Neural progenitor cell (in vitro differentiated cells): ENCODE data around the gene GABPB2. TPM values are rescaled to one million over a fixed set of nuclear protein-coding genes. Genes with fewer than 3 reads are reported as not detected.

Experiments used
- DNase-seq: peaks from one replicate; pipeline ENCODE4 v3.0.0-alpha.2; 2016; ENCODE audit warnings: low spot score
- H2AFZ ChIP-seq: fragments of 200-600 bp; sonication (generic); replicated peaks from 2 replicates; pipeline ENCODE4 v1.6.1; 2016; ENCODE audit warnings: antibody characterized with exemption
- H3F3A ChIP-seq: fragments of 200-600 bp; sonication (generic); 2 replicates; pipeline ENCODE4 v1.6.1; 2016; ENCODE audit warnings: antibody characterized with exemption, low read depth
- H3K27ac ChIP-seq: fragments of 200-600 bp; sonication (generic); 2 replicates; pipeline ENCODE4 v1.5.1; 2016; ENCODE audit warnings: mild to moderate bottlenecking
- H3K27me3 ChIP-seq: fragments of 200-600 bp; sonication (generic); 2 replicates; pipeline ENCODE4 v1.6.1; 2016; ENCODE audit warnings: mild to moderate bottlenecking, moderate library complexity
- H3K36me3 ChIP-seq: fragments of 200-600 bp; sonication (generic); 2 replicates; pipeline ENCODE4 v1.5.1; 2016
- H3K4me1 ChIP-seq: fragments of 200-600 bp; sonication (generic); 2 replicates; pipeline ENCODE4 v1.6.1; 2016; ENCODE audit warnings: mixed run types
- H3K4me2 ChIP-seq: fragments of 200-600 bp; sonication (generic); 2 replicates; pipeline ENCODE4 v1.6.1; 2016
- H3K4me3 ChIP-seq: fragments of 200-600 bp; sonication (generic); 2 replicates; pipeline ENCODE4 v1.5.1; 2016
- H3K79me2 ChIP-seq: fragments of 200-600 bp; sonication (generic); 2 replicates; pipeline ENCODE4 v1.6.1; 2016; ENCODE audit warnings: low read depth
- H3K9ac ChIP-seq: fragments of 200-600 bp; sonication (generic); 2 replicates; pipeline ENCODE4 v1.6.1; 2016
- H3K9me3 ChIP-seq: fragments of 200-600 bp; sonication (generic); 2 replicates; pipeline ENCODE4 v1.5.1; 2016; ENCODE audit warnings: low read depth
- H4K20me1 ChIP-seq: fragments of 200-600 bp; sonication (generic); 2 replicates; pipeline ENCODE4 v1.6.1; 2016; ENCODE audit warnings: low read depth
- H3K27ac Mint-ChIP-seq: 3 replicates; pipeline ENCODE4 v1.8.0; 2021; ENCODE audit warnings: mixed read lengths
- H3K27me3 Mint-ChIP-seq: 2 replicates; pipeline ENCODE4 v1.8.0; 2022; ENCODE audit warnings: low read depth, mild to moderate bottlenecking, inconsistent platforms, moderate library complexity, mixed read lengths; ENCODE audit not compliant: insufficient read depth
- H3K36me3 Mint-ChIP-seq: 3 replicates; pipeline ENCODE4 v1.8.0; 2021; ENCODE audit warnings: mixed read lengths
- H3K4me1 Mint-ChIP-seq: 3 replicates; pipeline ENCODE4 v1.8.0; 2021; ENCODE audit warnings: mixed read lengths
- H3K4me3 Mint-ChIP-seq: 3 replicates; pipeline ENCODE4 v1.8.0; 2021; ENCODE audit warnings: mild to moderate bottlenecking, moderate library complexity, mixed read lengths
- H3K9me3 Mint-ChIP-seq: 3 replicates; pipeline ENCODE4 v1.8.0; 2020; ENCODE audit warnings: mixed read lengths
- CTCF ChIP-seq: fragments of 200-600 bp; sonication (generic); IDR thresholded peaks from 2 replicates; pipeline ENCODE4 v1.5.1; 2017; ENCODE audit warnings: antibody characterized with exemption, mild to moderate bottlenecking
- EZH2 ChIP-seq: fragments of 200-600 bp; sonication (generic); IDR thresholded peaks from 2 replicates; pipeline ENCODE4 v1.6.1; 2017; ENCODE audit warnings: antibody characterized with exemption, mild to moderate bottlenecking, moderate library complexity
- EZH2phosphoT487 ChIP-seq: fragments of 200-600 bp; sonication (generic); IDR thresholded peaks from 2 replicates; pipeline ENCODE4 v1.6.1; 2017; ENCODE audit warnings: antibody characterized with exemption
- total RNA-seq: library from RNA; depleted of rRNA; stranded (reverse); fragments of >200 nt; gene quantifications from 2 replicates; pipeline ENCODE4 v1.2.3, GENCODE V29; 2015; ENCODE audit warnings: low replicate concordance

The GABPB2 gene
- total RNA-seq, 1 donor from 2014 or later = 6.9 TPM

- H3K4me1 ChIP-seq = no peaks in the 10 kb centered on the region
- no peak overlapping the region for H3K4me3 ChIP-seq
- Mint-ChIP-seq H3K36me3 (peaks cover 23% of the 10 kb centered on the region), H3K27ac (no peak overlapping the region), H3K9me3 (no peaks in the 10 kb centered on the region), H3K27me3 (peaks cover 2% of the 10 kb centered on the region), H3K4me3 (no peak overlapping the region), H3K4me1 (no peaks in the 10 kb centered on the region)
- no peaks in the 10 kb centered on the region for H3K9me3 ChIP-seq
- H3F3A ChIP-seq = no peaks in the 10 kb centered on the region
- no peak overlapping the region for H2AFZ ChIP-seq
- H4K20me1 ChIP-seq = no peaks in the 10 kb centered on the region
- H3K79me2 ChIP-seq = no peaks in the 10 kb centered on the region
- no peaks in the 10 kb centered on the region for H3K36me3 ChIP-seq
- no peak for DNase-seq
- H3K9ac ChIP-seq = no peak overlapping the region
- no peak overlapping the region for H3K4me2 ChIP-seq
- no peak overlapping the region for H3K27ac ChIP-seq
- H3K27me3 ChIP-seq = no peaks in the 10 kb centered on the region
- no peak for TF ChIP-seq CTCF
Observed at GRCh38 chr1:151032164-151032563, 38.4 kb upstream of the GABPB2 start.

GRCh38 chr1:151035167-151035566 is 35.4 kb upstream of the GABPB2 start:
- Mint-ChIP-seq H3K9me3 (no peaks in the 10 kb centered on the region), H3K4me1 (no peaks in the 10 kb centered on the region), H3K4me3 (no peak overlapping the region), H3K36me3 (peaks cover 12% of the 10 kb centered on the region), H3K27me3 (peaks cover 2% of the 10 kb centered on the region), H3K27ac (no peak overlapping the region)
- H3K9me3 ChIP-seq = no peaks in the 10 kb centered on the region
- H3K79me2 ChIP-seq = no peaks in the 10 kb centered on the region
- H3K4me1 ChIP-seq = no peaks in the 10 kb centered on the region
- no peaks in the 10 kb centered on the region for H3K36me3 ChIP-seq
- H3K4me2 ChIP-seq = no peak overlapping the region
- no peak overlapping the region for H3K9ac ChIP-seq
- H4K20me1 ChIP-seq = no peaks in the 10 kb centered on the region
- H3K27ac ChIP-seq = no peak overlapping the region
- no peaks in the 10 kb centered on the region for H3F3A ChIP-seq
- no peak for DNase-seq
- TF ChIP-seq EZH2 = no peak
- TF ChIP-seq EZH2phosphoT487 = no peak
- TF ChIP-seq CTCF = no peak
- no peaks in the 10 kb centered on the region for H3K27me3 ChIP-seq
- no peak overlapping the region for H2AFZ ChIP-seq
- no peak overlapping the region for H3K4me3 ChIP-seq

- Histone ChIP-seq H3K27me3 (no peaks in the 10 kb centered on the region), H3K27ac (no peak within 1 kb of the TSS), H3K9ac (no peak within 1 kb of the TSS), H3K4me1 (no peaks in the 10 kb centered on the region), H3F3A (no peaks in the 10 kb centered on the region), H3K36me3 (no peaks in the 10 kb centered on the region), H3K9me3 (no peaks in the 10 kb centered on the region), H3K79me2 (no peaks in the 10 kb centered on the region), H3K4me3 (no peak within 1 kb of the TSS), H3K4me2 (no peak within 1 kb of the TSS), H4K20me1 (no peaks in the 10 kb centered on the region), H2AFZ (no peak within 1 kb of the TSS)
- peak within 1 kb of the TSS; percentile 34 for H3K27ac Mint-ChIP-seq
- peak within 1 kb of the TSS; percentile 4 for H3K4me3 Mint-ChIP-seq
- TF ChIP-seq EZH2 (no peak), CTCF (no peak), EZH2phosphoT487 (no peak)
- DNase-seq = no peak
- H3K27me3 Mint-ChIP-seq = peaks cover 2% of the 10 kb centered on the region
- no peaks in the 10 kb centered on the region for H3K4me1 Mint-ChIP-seq
- peaks cover 12% of the 10 kb centered on the region for H3K36me3 Mint-ChIP-seq
- no peaks in the 10 kb centered on the region for H3K9me3 Mint-ChIP-seq
Observed at GRCh38 chr1:151036356-151036755, 34.2 kb upstream of the GABPB2 start, which contains the start of gene BNIPL. Gene BNIPL (plus strand): TSS chr1:151036586. CDS start chr1:151036726, 140 bp downstream.
